CD4-positive, alpha-beta memory T cell (primary cell): ENCODE measurements around the gene FHIT. TPM values are rescaled to one million over a fixed set of nuclear protein-coding genes. Genes with fewer than 3 reads are reported as not detected.

Source experiments
- CTCF ChIA-PET: fragments of 350-600 bp; sonication (Branson Sonifier 250); formaldehyde crosslinking; loops from one replicate; lab custom pipeline; 2021; ENCODE audit warnings: inconsistent platforms; ENCODE audit not compliant: partially characterized antibody; lab: Charles Lee
- POLR2A ChIA-PET: fragments of 350-600 bp; sonication (Branson Sonifier 250); formaldehyde crosslinking; loops from one replicate; lab custom pipeline; 2021; ENCODE audit not compliant: partially characterized antibody; lab: Charles Lee
- DNase-seq, 5 donors: peaks; one replicate each; pipeline versions ENCODE4 v3.0.0 to v3.0.0-alpha.2; 2020 to 2022; ENCODE audit warnings: mixed read lengths in 1 of 5
- H3K27ac ChIP-seq: one replicate; pipeline ENCODE4 v1.7.0; 2013; ENCODE audit warnings: low read depth, low read length
- H3K27me3 ChIP-seq: 2 replicates; pipeline ENCODE4 v1.7.0; 2013; ENCODE audit warnings: mild to moderate bottlenecking, low read length, moderate library complexity; ENCODE audit not compliant: insufficient read depth
- H3K36me3 ChIP-seq: 2 replicates; pipeline ENCODE4 v1.7.0; 2013; ENCODE audit warnings: mild to moderate bottlenecking, low read length, moderate library complexity; ENCODE audit not compliant: insufficient read depth
- H3K4me1 ChIP-seq: 2 replicates; pipeline ENCODE4 v1.7.0; 2013; ENCODE audit warnings: mild to moderate bottlenecking, low read length, moderate library complexity; ENCODE audit not compliant: insufficient read depth
- H3K4me3 ChIP-seq, 2 donors: one replicate each; pipeline ENCODE4 v1.7.0; 2013; ENCODE audit warnings: low read length in 2 of 2, mild to moderate bottlenecking in 1 of 2
- H3K9me3 ChIP-seq, 2 donors: one replicate each; pipeline ENCODE4 v1.7.0; 2013; ENCODE audit warnings: low read length in 2 of 2, control low read depth in 1 of 2; ENCODE audit not compliant: control insufficient read depth in 1 of 2
- H3K27ac Mint-ChIP-seq, 7 donors: one replicate each; pipeline ENCODE4 v1.8.0; 2020 to 2021; ENCODE audit warnings: mixed read lengths in 7 of 7, mild to moderate bottlenecking in 6 of 7, inconsistent platforms in 3 of 7, moderate library complexity in 3 of 7
- H3K27me3 Mint-ChIP-seq, 2 donors: one replicate each; pipeline ENCODE4 v1.8.0; 2020 to 2021; ENCODE audit warnings: mixed read lengths in 2 of 2
- H3K36me3 Mint-ChIP-seq, 2 donors: one replicate each; pipeline ENCODE4 v1.8.0; 2020 to 2021; ENCODE audit warnings: mixed read lengths in 2 of 2, inconsistent platforms in 1 of 2, mild to moderate bottlenecking in 1 of 2
- H3K4me1 Mint-ChIP-seq, 4 donors: one replicate each; pipeline ENCODE4 v1.8.0; 2020 to 2021; ENCODE audit warnings: mixed read lengths in 4 of 4, mild to moderate bottlenecking in 1 of 4
- H3K4me3 Mint-ChIP-seq, 8 donors: one replicate each; pipeline ENCODE4 v1.8.0; 2020 to 2021; ENCODE audit warnings: mixed read lengths in 8 of 8, mild to moderate bottlenecking in 7 of 8, moderate library complexity in 6 of 8, inconsistent platforms in 3 of 8
- H3K9me3 Mint-ChIP-seq, 8 donors: one replicate each; pipeline ENCODE4 v1.8.0; 2020 to 2021; ENCODE audit warnings: mixed read lengths in 8 of 8, mild to moderate bottlenecking in 5 of 8, inconsistent platforms in 3 of 8, moderate library complexity in 1 of 8
- intact Hi-C: fragments of 100-400 bp; cut with micrococcal nuclease; formaldehyde crosslinking; loops from one replicate; pipeline ENCODE4 v1.15.1; 2023
- polyA plus RNA-seq, 2 donors: library from polyadenylated mRNA; unstranded; fragments of 300-500 nt; fragmentation: Illumina TruSeq; gene quantifications; one replicate each; pipeline ENCODE4 v1.2.3, GENCODE V29; 2021
- total RNA-seq, 2 experiments: library from RNA; stranded (reverse); gene quantifications; one replicate each; pipeline ENCODE4 v1.2.3, GENCODE V29; 2021

Gene FHIT
- total and polyA plus RNA-seq, 4 experiments from 2014 or later = 8.5 to 58.7 (median 33.2) TPM

- no peak for DNase-seq
- H3K27ac Mint-ChIP-seq = no peak overlapping the region
- no peaks in the 10 kb centered on the region for H3K36me3 Mint-ChIP-seq
- H3K4me3 Mint-ChIP-seq = no peak overlapping the region
- H3K9me3 Mint-ChIP-seq = peaks cover 0 to 11% (median 4%) of the 10 kb centered on the region in 8 donors
- no peaks in the 10 kb centered on the region for H3K4me1 ChIP-seq
- intact Hi-C loops = no loop called here
- no peaks in the 10 kb centered on the region for H3K36me3 ChIP-seq
- H3K4me1 Mint-ChIP-seq = peaks cover 0 to 6% (median under 1%) of the 10 kb centered on the region in 4 donors
- no peak overlapping the region for H3K4me3 ChIP-seq
- no peak overlapping the region for H3K27ac ChIP-seq
- no peaks in the 10 kb centered on the region for H3K27me3 Mint-ChIP-seq
- no peaks in the 10 kb centered on the region for H3K27me3 ChIP-seq
- no peaks in the 10 kb centered on the region for H3K9me3 ChIP-seq
- CTCF ChIA-PET = no interaction called here
- POLR2A ChIA-PET = no interaction called here
Measured at GRCh38 chr3:60303160-60303559, 948.1 kb downstream of the FHIT start.

DNA sequence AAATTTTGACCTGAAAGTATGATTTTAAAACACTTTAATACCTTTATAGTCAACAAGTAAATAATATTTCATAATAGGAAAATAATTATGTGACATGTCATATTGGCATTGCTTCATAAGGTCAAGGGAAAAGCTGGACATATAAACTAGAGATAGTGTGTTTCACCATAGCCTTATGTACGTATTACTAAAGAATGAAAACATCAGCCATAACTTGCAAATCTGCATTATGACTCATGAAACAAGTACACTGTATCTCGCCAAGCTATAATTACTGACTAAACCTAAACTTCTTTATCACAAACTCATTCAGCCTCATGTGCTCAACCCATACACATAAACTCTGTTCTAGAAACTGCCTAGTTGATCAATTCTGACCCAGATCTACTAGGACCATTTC lies 950.1 kb downstream of the FHIT start:
- H3K36me3 ChIP-seq = no peaks in the 10 kb centered on the region
- DNase-seq = no peak
- ChIA-PET CTCF (no interaction called here), POLR2A (no interaction called here)
- H3K36me3 Mint-ChIP-seq = no peaks in the 10 kb centered on the region
- no peak overlapping the region for H3K4me3 ChIP-seq
- H3K9me3 Mint-ChIP-seq = peaks cover 0 to 14% (median 4%) of the 10 kb centered on the region in 8 donors
- no peak overlapping the region for H3K27ac Mint-ChIP-seq
- intact Hi-C loops = no loop called here
- H3K27ac ChIP-seq = no peak overlapping the region
- no peaks in the 10 kb centered on the region for H3K9me3 ChIP-seq
- no peak overlapping the region for H3K4me3 Mint-ChIP-seq
- H3K27me3 ChIP-seq = no peaks in the 10 kb centered on the region
- H3K4me1 ChIP-seq = no peaks in the 10 kb centered on the region
- H3K4me1 Mint-ChIP-seq = peaks cover 0 to 6% (median under 1%) of the 10 kb centered on the region in 4 donors
- no peaks in the 10 kb centered on the region for H3K27me3 Mint-ChIP-seq

GRCh38 chr3:60298141-60298540 lies 953.1 kb downstream of the FHIT start:
- POLR2A ChIA-PET = no interaction called here
- H3K27ac Mint-ChIP-seq = no peak overlapping the region
- no peaks in the 10 kb centered on the region for H3K36me3 Mint-ChIP-seq
- no peaks in the 10 kb centered on the region for H3K4me1 ChIP-seq
- CTCF ChIA-PET = no interaction called here
- no peaks in the 10 kb centered on the region for H3K9me3 ChIP-seq
- DNase-seq = no peak
- no peak overlapping the region for H3K4me3 Mint-ChIP-seq
- peaks cover 0 to 5% (median 0%) of the 10 kb centered on the region in 4 donors for H3K4me1 Mint-ChIP-seq
- no peaks in the 10 kb centered on the region for H3K27me3 Mint-ChIP-seq
- no peaks in the 10 kb centered on the region for H3K27me3 ChIP-seq
- no peak overlapping the region for H3K27ac ChIP-seq
- H3K9me3 Mint-ChIP-seq = peaks cover 0 to 15% (median 4%) of the 10 kb centered on the region in 8 donors
- intact Hi-C loops = no loop called here
- no peaks in the 10 kb centered on the region for H3K36me3 ChIP-seq
- H3K4me3 ChIP-seq = no peak overlapping the region

GRCh38 chr3:60294181-60294580 lies 957.1 kb downstream of the FHIT start:
- CTCF ChIA-PET = no interaction called here
- Mint-ChIP-seq H3K9me3 (peaks cover 0 to 7% (median 1%) of the 10 kb centered on the region in 8 donors), H3K27me3 (no peaks in the 10 kb centered on the region), H3K4me3 (no peak overlapping the region), H3K27ac (no peak overlapping the region), H3K4me1 (peaks cover 0 to 1% (median 0%) of the 10 kb centered on the region in 4 donors), H3K36me3 (no peaks in the 10 kb centered on the region)
- POLR2A ChIA-PET = no interaction called here
- H3K9me3 ChIP-seq = no peaks in the 10 kb centered on the region
- intact Hi-C loops = no loop called here
- H3K27me3 ChIP-seq = no peaks in the 10 kb centered on the region
- no peak overlapping the region for H3K27ac ChIP-seq
- no peaks in the 10 kb centered on the region for H3K36me3 ChIP-seq
- DNase-seq = no peak
- H3K4me1 ChIP-seq = no peaks in the 10 kb centered on the region
- H3K4me3 ChIP-seq = no peak overlapping the region

DNA sequence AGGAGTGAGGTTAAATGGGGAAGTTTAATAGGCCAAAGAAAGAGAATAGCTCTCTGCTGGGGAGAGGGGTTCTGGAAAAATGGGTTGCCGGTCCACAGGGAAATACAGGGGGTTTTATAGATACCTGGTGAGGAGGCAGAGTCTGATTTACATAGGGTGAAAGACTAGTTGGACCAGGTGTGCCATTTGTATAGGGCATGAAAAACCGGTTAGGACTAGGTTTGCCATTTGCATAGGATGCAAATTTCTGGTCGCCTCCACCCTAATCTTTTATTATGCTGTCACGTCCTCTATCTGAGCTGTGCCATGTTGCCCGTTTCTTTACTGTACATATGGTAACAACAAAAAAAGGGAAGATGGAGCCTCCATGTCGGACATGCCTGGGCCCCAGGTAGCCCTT lies 960.1 kb downstream of the FHIT start:
- no peak overlapping the region for H3K4me3 ChIP-seq
- no peaks in the 10 kb centered on the region for H3K27me3 Mint-ChIP-seq
- no peaks in the 10 kb centered on the region for H3K36me3 Mint-ChIP-seq
- no peak overlapping the region for H3K4me3 Mint-ChIP-seq
- ChIA-PET POLR2A (no interaction called here), CTCF (interaction anchor here (1.2 kb wide), 1 partner anchor 8 kb away, joined by 3 read pairs; no protein-coding TSS in a partner anchor)
- no peaks in the 10 kb centered on the region for H3K9me3 ChIP-seq
- no peak overlapping the region for H3K27ac ChIP-seq
- H3K4me1 Mint-ChIP-seq = peaks cover 0 to 1% (median 0%) of the 10 kb centered on the region in 4 donors
- H3K27me3 ChIP-seq = no peaks in the 10 kb centered on the region
- intact Hi-C loops = no loop called here
- peaks cover 0 to 2% (median under 1%) of the 10 kb centered on the region in 8 donors for H3K9me3 Mint-ChIP-seq
- no peak for DNase-seq
- peak overlapping the region in 1 of 7 donors; percentile 54 for H3K27ac Mint-ChIP-seq
- H3K36me3 ChIP-seq = no peaks in the 10 kb centered on the region
- H3K4me1 ChIP-seq = no peaks in the 10 kb centered on the region

DNA sequence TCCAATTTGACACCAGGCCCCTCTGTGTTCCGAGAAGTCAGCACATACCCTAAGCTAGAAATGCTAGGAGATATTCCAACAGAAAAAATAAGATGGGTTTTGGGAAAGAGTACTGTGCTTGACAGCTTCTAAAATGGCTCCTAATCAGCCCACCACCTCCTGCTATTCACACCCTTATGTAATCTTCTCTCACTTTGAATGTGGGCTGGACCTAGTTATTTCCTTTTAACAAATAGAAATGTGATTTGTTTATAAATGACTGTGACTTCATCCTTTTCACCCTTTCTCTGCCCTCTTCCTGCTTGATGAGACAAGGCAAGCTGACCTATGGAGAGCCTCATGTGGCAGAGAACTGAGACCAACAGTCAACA lies 961.1 kb downstream of the FHIT start:
- Mint-ChIP-seq H3K27me3 (no peaks in the 10 kb centered on the region), H3K27ac (peak overlapping the region in 1 of 7 donors; percentile 6), H3K4me3 (no peak overlapping the region), H3K4me1 (peaks cover 0 to 1% (median 0%) of the 10 kb centered on the region in 4 donors), H3K36me3 (no peaks in the 10 kb centered on the region), H3K9me3 (peaks cover 0 to 2% (median 0%) of the 10 kb centered on the region in 8 donors)
- no peak for DNase-seq
- Histone ChIP-seq H3K4me1 (no peaks in the 10 kb centered on the region), H3K27ac (no peak overlapping the region), H3K36me3 (no peaks in the 10 kb centered on the region), H3K27me3 (no peaks in the 10 kb centered on the region), H3K4me3 (no peak overlapping the region), H3K9me3 (no peaks in the 10 kb centered on the region)
- CTCF ChIA-PET = interaction anchor here (0.8 kb wide), 1 partner anchor 341 kb away, joined by 3 read pairs; no protein-coding TSS in a partner anchor
- POLR2A ChIA-PET = no interaction called here
- intact Hi-C loops = no loop called here

GRCh38 chr3:60289341-60290121 lies 961.7 kb downstream of the FHIT start:
- no peaks in the 10 kb centered on the region for H3K36me3 ChIP-seq
- intact Hi-C loops = no loop called here
- H3K36me3 Mint-ChIP-seq = no peaks in the 10 kb centered on the region
- no peaks in the 10 kb centered on the region for H3K4me1 ChIP-seq
- no peak for DNase-seq
- POLR2A ChIA-PET = no interaction called here
- no peaks in the 10 kb centered on the region for H3K27me3 ChIP-seq
- H3K9me3 Mint-ChIP-seq = peaks cover 0 to 2% (median 0%) of the 10 kb centered on the region in 8 donors
- peak overlapping the region in 1 of 7 donors; percentile 6 for H3K27ac Mint-ChIP-seq
- no peak overlapping the region for H3K27ac ChIP-seq
- no peaks in the 10 kb centered on the region for H3K27me3 Mint-ChIP-seq
- peaks cover 0 to 1% (median 0%) of the 10 kb centered on the region in 4 donors for H3K4me1 Mint-ChIP-seq
- no peak overlapping the region for H3K4me3 ChIP-seq
- H3K9me3 ChIP-seq = no peaks in the 10 kb centered on the region
- CTCF ChIA-PET = interaction anchor here (0.8 to 1.4 kb wide), 2 partner anchors 12 to 341 kb away, joined by 3 read pairs; no protein-coding TSS in a partner anchor
- H3K4me3 Mint-ChIP-seq = no peak overlapping the region
